Karpas-422 (cell line): Measurements from ENCODE around the gene HK3. TPM values are rescaled to one million over a fixed set of nuclear protein-coding genes. Genes with fewer than 3 reads are reported as not detected.

Experiments used
- DNase-seq: peaks from one replicate; pipeline ENCODE4 v3.0.0-alpha.2; 2015
- H2AFZ ChIP-seq: fragments of 200-600 bp; sonication (generic); 2 replicates; pipeline ENCODE4 v1.6.1; 2014; ENCODE audit warnings: antibody characterized with exemption, low read length, mixed read lengths
- H3K27ac ChIP-seq: fragments of 200-600 bp; sonication (generic); 2 replicates; pipeline ENCODE4 v1.5.1; 2014; ENCODE audit warnings: mild to moderate bottlenecking, low read length, moderate library complexity
- H3K27me3 ChIP-seq: fragments of 200-600 bp; sonication (generic); 2 replicates; pipeline ENCODE4 v1.6.1; 2014; ENCODE audit warnings: low read length, mixed read lengths
- H3K36me3 ChIP-seq: fragments of 200-600 bp; sonication (generic); 2 replicates; pipeline ENCODE4 v1.6.1; 2014; ENCODE audit warnings: low read length, mixed read lengths; ENCODE audit not compliant: insufficient read depth
- H3K4me1 ChIP-seq: fragments of 200-600 bp; sonication (generic); 2 replicates; pipeline ENCODE4 v1.6.1; 2014; ENCODE audit warnings: mild to moderate bottlenecking, low read length, mixed read lengths
- H3K4me2 ChIP-seq: fragments of 200-600 bp; sonication (generic); 2 replicates; pipeline ENCODE4 v1.6.1; 2014; ENCODE audit warnings: low read length, low read depth, mild to moderate bottlenecking; ENCODE audit not compliant: poor library complexity, severe bottlenecking
- H3K4me3 ChIP-seq: fragments of 200-600 bp; sonication (generic); 2 replicates; pipeline ENCODE4 v1.5.1; 2014; ENCODE audit warnings: mild to moderate bottlenecking, antibody characterized with exemption, low read length, mixed read lengths
- H3K79me2 ChIP-seq: fragments of 200-600 bp; sonication (generic); 2 replicates; pipeline ENCODE4 v1.6.1; 2014; ENCODE audit warnings: mild to moderate bottlenecking, low read length, mixed read lengths
- H3K9ac ChIP-seq: fragments of 200-600 bp; sonication (generic); 2 replicates; pipeline ENCODE4 v1.6.0; 2014; ENCODE audit warnings: low read length
- H3K9me2 ChIP-seq: fragments of 200-600 bp; sonication (generic), shearing (Covaris generic); replicated peaks from 2 replicates; pipeline ENCODE4 v1.6.0; 2014; ENCODE audit warnings: mild to moderate bottlenecking, low read length, moderate library complexity; ENCODE audit not compliant: insufficient read depth
- H3K9me3 ChIP-seq: fragments of 300-700, 200-600 bp; sonication (generic); 2 replicates; pipeline ENCODE4 v1.6.1; 2014; ENCODE audit warnings: low read length, mixed read lengths
- H4K20me1 ChIP-seq: fragments of 200-600 bp; sonication (generic); 2 replicates; pipeline ENCODE4 v1.6.1; 2014; ENCODE audit warnings: mild to moderate bottlenecking, antibody characterized with exemption, low read length, low read depth; ENCODE audit not compliant: insufficient read depth
- total RNA-seq: library from RNA; depleted of rRNA; stranded (reverse); fragments of >200 nt; shearing (Covaris generic); gene quantifications from 2 replicates; pipeline ENCODE4 v1.2.3, GENCODE V29; 2014; ENCODE audit warnings: low replicate concordance

The HK3 gene
- total RNA-seq, 1 experiment from 2014 or later, result not detected

- Histone ChIP-seq H3K9me2 (no peaks in the 10 kb centered on the region), H2AFZ (no peak overlapping the region), H3K9me3 (no peaks in the 10 kb centered on the region), H3K36me3 (peaks cover 34% of the 10 kb centered on the region; the same call in 1 of the 2 replicates), H3K27me3 (no peaks in the 10 kb centered on the region), H3K4me3 (no peak overlapping the region), H4K20me1 (no peaks in the 10 kb centered on the region), H3K4me1 (peaks cover 6% of the 10 kb centered on the region), H3K79me2 (peaks cover 33% of the 10 kb centered on the region), H3K9ac (no peak overlapping the region), H3K27ac (no peak overlapping the region), H3K4me2 (no peak overlapping the region)
- no peak for DNase-seq
Measured at GRCh38 chr5:176935017-176935416, 35.9 kb upstream of the HK3 start.

- Histone ChIP-seq H4K20me1 (no peaks in the 10 kb centered on the region), H3K4me3 (no peak overlapping the region), H3K79me2 (peaks cover 27% of the 10 kb centered on the region), H3K36me3 (peaks cover 28% of the 10 kb centered on the region; the same call in 1 of the 2 replicates), H3K4me2 (no peak overlapping the region), H2AFZ (no peak overlapping the region), H3K9me3 (no peaks in the 10 kb centered on the region), H3K4me1 (peaks cover 6% of the 10 kb centered on the region), H3K9ac (no peak overlapping the region), H3K27ac (no peak overlapping the region), H3K27me3 (no peaks in the 10 kb centered on the region), H3K9me2 (no peaks in the 10 kb centered on the region)
- no peak for DNase-seq
Measured at GRCh38 chr5:176934309-176934930, 35.3 kb upstream of the HK3 start.

- DNase-seq, result no peak
- Histone ChIP-seq H3K79me2 (peaks cover 32% of the 10 kb centered on the region), H3K4me2 (no peak overlapping the region), H3K9me3 (no peaks in the 10 kb centered on the region), H3K36me3 (peaks cover 24% of the 10 kb centered on the region; the same call in 1 of the 2 replicates), H3K27me3 (no peaks in the 10 kb centered on the region), H2AFZ (no peak overlapping the region), H3K9me2 (no peaks in the 10 kb centered on the region), H3K27ac (no peak overlapping the region), H4K20me1 (no peaks in the 10 kb centered on the region), H3K9ac (no peak overlapping the region), H3K4me3 (no peak overlapping the region), H3K4me1 (peaks cover 6% of the 10 kb centered on the region)
Measured at GRCh38 chr5:176929654-176930053, 30.5 kb upstream of the HK3 start.

- Histone ChIP-seq H2AFZ (no peak overlapping the region), H3K9me3 (no peaks in the 10 kb centered on the region), H3K4me2 (no peak overlapping the region), H3K27ac (no peak overlapping the region), H3K36me3 (peaks cover 17% of the 10 kb centered on the region; the same call in 1 of the 2 replicates), H3K9ac (no peak overlapping the region), H3K4me1 (peaks cover 6% of the 10 kb centered on the region), H3K9me2 (no peaks in the 10 kb centered on the region), H3K27me3 (no peaks in the 10 kb centered on the region), H3K4me3 (no peak overlapping the region), H3K79me2 (peaks cover 34% of the 10 kb centered on the region), H4K20me1 (no peaks in the 10 kb centered on the region)
- DNase-seq, result no peak
Measured at GRCh38 chr5:176927562-176927961, 28.4 kb upstream of the HK3 start.

- no peak for DNase-seq
- H3K9me3 ChIP-seq, result no peaks in the 10 kb centered on the region
- H4K20me1 ChIP-seq, result no peaks in the 10 kb centered on the region
- peaks cover 40% of the 10 kb centered on the region for H3K79me2 ChIP-seq
- H2AFZ ChIP-seq, result no peak overlapping the region
- H3K9me2 ChIP-seq, result no peaks in the 10 kb centered on the region
- no peak overlapping the region for H3K4me2 ChIP-seq
- no peak overlapping the region for H3K27ac ChIP-seq
- no peaks in the 10 kb centered on the region for H3K36me3 ChIP-seq
- no peaks in the 10 kb centered on the region for H3K4me1 ChIP-seq
- H3K4me3 ChIP-seq, result no peak overlapping the region
- H3K9ac ChIP-seq, result no peak overlapping the region
- H3K27me3 ChIP-seq, result no peaks in the 10 kb centered on the region
Measured at GRCh38 chr5:176922817-176923216, 23.7 kb upstream of the HK3 start.

GRCh38 chr5:176921714-176922113, 22.6 kb upstream of the HK3 start:
- Histone ChIP-seq H3K9ac (no peak overlapping the region), H3K9me3 (no peaks in the 10 kb centered on the region), H3K36me3 (no peaks in the 10 kb centered on the region), H3K27me3 (no peaks in the 10 kb centered on the region), H2AFZ (no peak overlapping the region), H4K20me1 (no peaks in the 10 kb centered on the region), H3K4me2 (no peak overlapping the region), H3K9me2 (no peaks in the 10 kb centered on the region), H3K27ac (no peak overlapping the region), H3K4me3 (no peak overlapping the region), H3K79me2 (peaks cover 43% of the 10 kb centered on the region), H3K4me1 (no peaks in the 10 kb centered on the region)
- no peak for DNase-seq

- H3K9me2 ChIP-seq, result no peaks in the 10 kb centered on the region
- no peaks in the 10 kb centered on the region for H3K4me1 ChIP-seq
- H3K36me3 ChIP-seq, result no peaks in the 10 kb centered on the region; the same call in 1 of the 2 replicates
- H3K4me3 ChIP-seq, result no peak overlapping the region
- no peak overlapping the region for H3K4me2 ChIP-seq
- no peaks in the 10 kb centered on the region for H3K27me3 ChIP-seq
- peaks cover 4% of the 10 kb centered on the region; the same call in 1 of the 2 replicates for H4K20me1 ChIP-seq
- no peak overlapping the region for H3K9ac ChIP-seq
- H3K79me2 ChIP-seq, result peaks cover 50% of the 10 kb centered on the region
- H3K9me3 ChIP-seq, result no peaks in the 10 kb centered on the region
- no peak overlapping the region for H3K27ac ChIP-seq
- no peak overlapping the region for H2AFZ ChIP-seq
- DNase-seq, result no peak
Measured at GRCh38 chr5:176918613-176919012, 19.5 kb upstream of the HK3 start.

GRCh38 chr5:176916337-176916736, 17.2 kb upstream of the HK3 start:
- Histone ChIP-seq H2AFZ (no peak overlapping the region), H4K20me1 (peaks cover 9% of the 10 kb centered on the region; the same call in 1 of the 2 replicates), H3K4me2 (no peak overlapping the region), H3K4me3 (no peak overlapping the region), H3K9me3 (no peaks in the 10 kb centered on the region), H3K9ac (no peak overlapping the region), H3K9me2 (no peaks in the 10 kb centered on the region), H3K79me2 (peaks cover 45% of the 10 kb centered on the region), H3K27me3 (no peaks in the 10 kb centered on the region), H3K36me3 (no peaks in the 10 kb centered on the region; the same call in 1 of the 2 replicates), H3K4me1 (no peaks in the 10 kb centered on the region), H3K27ac (no peak overlapping the region)
- DNase-seq, result no peak
